ENCODE results near the gene C12orf42.

DNA sequence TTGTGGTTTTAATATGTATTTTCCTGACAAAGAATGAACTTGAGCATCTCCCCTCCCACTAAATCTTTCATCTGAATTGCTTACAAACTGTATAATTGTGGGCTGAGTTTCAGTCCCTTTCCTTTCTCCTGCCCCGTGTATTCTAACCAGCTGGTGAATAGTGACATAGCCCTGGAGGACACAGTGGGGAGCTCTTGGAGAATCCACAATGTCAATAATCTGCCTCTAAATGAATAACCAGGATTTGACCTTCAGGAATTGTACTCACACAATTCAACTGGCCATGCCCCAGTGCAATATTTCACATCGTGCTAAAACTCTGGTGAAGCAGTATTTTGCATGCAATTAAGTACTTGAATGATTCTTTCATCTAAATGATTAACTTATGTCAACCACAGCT lies 177.2 kb downstream of the C12orf42 start:
- TF ChIP-seq EP300 (IDR thresholded peaks at IDR 0.05): no peak
- TF ChIP-seq, protein P1, sequence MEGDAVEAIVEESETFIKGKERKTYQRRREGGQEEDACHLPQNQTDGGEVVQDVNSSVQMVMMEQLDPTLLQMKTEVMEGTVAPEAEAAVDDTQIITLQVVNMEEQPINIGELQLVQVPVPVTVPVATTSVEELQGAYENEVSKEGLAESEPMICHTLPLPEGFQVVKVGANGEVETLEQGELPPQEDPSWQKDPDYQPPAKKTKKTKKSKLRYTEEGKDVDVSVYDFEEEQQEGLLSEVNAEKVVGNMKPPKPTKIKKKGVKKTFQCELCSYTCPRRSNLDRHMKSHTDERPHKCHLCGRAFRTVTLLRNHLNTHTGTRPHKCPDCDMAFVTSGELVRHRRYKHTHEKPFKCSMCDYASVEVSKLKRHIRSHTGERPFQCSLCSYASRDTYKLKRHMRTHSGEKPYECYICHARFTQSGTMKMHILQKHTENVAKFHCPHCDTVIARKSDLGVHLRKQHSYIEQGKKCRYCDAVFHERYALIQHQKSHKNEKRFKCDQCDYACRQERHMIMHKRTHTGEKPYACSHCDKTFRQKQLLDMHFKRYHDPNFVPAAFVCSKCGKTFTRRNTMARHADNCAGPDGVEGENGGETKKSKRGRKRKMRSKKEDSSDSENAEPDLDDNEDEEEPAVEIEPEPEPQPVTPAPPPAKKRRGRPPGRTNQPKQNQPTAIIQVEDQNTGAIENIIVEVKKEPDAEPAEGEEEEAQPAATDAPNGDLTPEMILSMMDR (IDR thresholded peaks at IDR 0.05): no peak
